Heart right ventricle (tissue), 16 donors: ENCODE results near the gene ANKLE1. TPM values are rescaled to one million over a fixed set of nuclear protein-coding genes. Genes with fewer than 3 reads are reported as not detected.

ENCODE experiments used
- ATAC-seq, 8 donors: fragments of 200-7000 bp; cut with Tn5 transposase; one replicate each; pipeline ENCODE4 v1.9.1; 2020; ENCODE audit warnings: mild to moderate bottlenecking in 8 of 8, moderate library complexity in 8 of 8, moderate number of reproducible peaks in 1 of 8
- DNase-seq, 2 donors: peaks; one replicate each; pipeline ENCODE4 v3.0.0-alpha.2; 2020
- H3K27ac ChIP-seq, 10 donors: fragments of 200-600 bp; sonication (generic) in 2 of 10; one replicate each; pipeline versions ENCODE4 v1.5.0 to v1.8.0; 2020 to 2022; ENCODE audit warnings: mild to moderate bottlenecking in 3 of 10
- H3K27me3 ChIP-seq, 7 donors: fragments of 200-600 bp; one replicate each; pipeline ENCODE4 v1.8.0; 2021 to 2022; ENCODE audit warnings: mild to moderate bottlenecking in 2 of 7
- H3K36me3 ChIP-seq, 9 donors: fragments of 200-600 bp; sonication (generic) in 1 of 9; one replicate each; pipeline versions ENCODE4 v1.5.0 to v1.8.0; 2020 to 2022; ENCODE audit warnings: mild to moderate bottlenecking in 2 of 9
- H3K4me1 ChIP-seq, 9 donors: fragments of 200-600 bp; sonication (generic) in 1 of 9; one replicate each; pipeline versions ENCODE4 v1.5.0 to v1.8.0; 2020 to 2022; ENCODE audit warnings: mild to moderate bottlenecking in 4 of 9
- H3K4me3 ChIP-seq, 10 donors: fragments of 200-600 bp; sonication (generic) in 2 of 10; one replicate each; pipeline versions ENCODE4 v1.5.0 to v1.8.0; 2020 to 2022; ENCODE audit warnings: mild to moderate bottlenecking in 7 of 10, moderate library complexity in 2 of 10
- H3K9me3 ChIP-seq, 11 donors: fragments of 200-600 bp in 10 of 11; sonication (generic) in 2 of 11; one replicate each; pipeline versions ENCODE4 v1.5.0 to v1.8.0; 2013 to 2022; ENCODE audit warnings: mild to moderate bottlenecking in 2 of 11, control low read depth in 1 of 11, moderate library complexity in 1 of 11
- CTCF ChIP-seq, 9 donors: fragments of 200-600 bp; sonication (generic) in 2 of 9; IDR thresholded peaks; one replicate each; pipeline versions ENCODE4 v1.5.0 to v1.8.0; 2021 to 2022; ENCODE audit warnings: antibody characterized with exemption in 9 of 9, mild to moderate bottlenecking in 5 of 9, moderate library complexity in 1 of 9
- WGBS, 2 donors: extraction: QIAGEN DNeasy Blood & Tissue Kit; methylation state at CpG; one replicate each; pipeline ENCODE4 v1.1.7; 2013; ENCODE audit warnings: inconsistent platforms in 1 of 2; 5-methylcytosine and 5-hydroxymethylcytosine counted together
- intact Hi-C, 10 donors: fragments of 100-400 bp; cut with DNase I; formaldehyde crosslinking; loops; one replicate each; pipeline versions ENCODE4 v1.11.1 to v1.14.2; 2022
- polyA plus RNA-seq, 2 donors: library from polyadenylated mRNA; stranded (reverse); fragments of 200-250 nt; gene quantifications; one replicate each; pipeline ENCODE4 v1.2.3, GENCODE V29; 2013
- total RNA-seq, 10 donors: library from RNA; stranded (reverse); fragmentation: NEBNext Ultra II Directional in 3 of 10; extraction: Animal tissue kit (Norgen Biotek cat#: 25700) in 3 of 10; gene quantifications; one replicate each; pipeline versions ENCODE4 v1.2.1 to v1.2.4, GENCODE V29; 2021 to 2023
- donor health status: Arrhythmogenic right ventricular cardiomyopathy.
- donor health status: ischemic (EF 13 %, LVEDD 7.1; RV severe dilation, severe dysfunction).
- donor health status: healthy with polysubstance abuse.
- donor health status: DM: no; HTN: yes; CAD: no.
- donor health status: DM: no; HTN: no; CAD: no.
- donor health status: ischemic (EF 25% LVEDD 6.9; RV normal size, moderate dysfunction).
- donor health status: ischemic (EF 25% LVEDD 5.7; RV mildly dilated, moderate dysfunction).
- donor health status: healthy.
- donor health status: DM: yes; HTN: yes; CAD: no.
- donor health status: Ischemic cardiomyopathy.
- donor health status: ischemic (EF 35%, LVEDD 5.7; RV mildly dilated, moderate dysfunction).
- donor health status: nonischemic (EF 11% LVEDD 7.7; RV severe dilation, severe dysfunction).
- donor health status: DM: yes; HTN: yes; CAD: no.
- donor health status: PGD.
- donor health status: ischemic (EF 29% LVEDD 5.4; RV normal size, mild dysfunction).
- donor health status: nonischemic (EF 23%, LVEDD 6.1; RV moderate dilation, normal function).

ANKLE1 gene
- total and polyA plus RNA-seq, 12 donors: 0.09 to 0.85 (median 0.19) TPM; not detected in 2

- Histone ChIP-seq H3K36me3 (peaks cover 0 to 85% (median 0%) of the 10 kb centered on the region in 9 donors), H3K27ac (no peak overlapping the region), H3K4me1 (peaks cover 0 to 9% (median 0%) of the 10 kb centered on the region in 9 donors), H3K9me3 (peaks cover 0 to 16% (median 6%) of the 10 kb centered on the region in 11 donors), H3K4me3 (no peak overlapping the region), H3K27me3 (no peaks in the 10 kb centered on the region)
- intact Hi-C loops: no loop called here
- ATAC-seq: no peak
- no peak for DNase-seq
- no peak for TF ChIP-seq CTCF (IDR thresholded peaks at IDR 0.05)
- 86 to 87% methylated on average over 3 of the region's 3 CpGs for WGBS, 2 donors
Measured at GRCh38 chr19:17256130-17256529, 25.6 kb upstream of the ANKLE1 start.

- intact Hi-C loops: no loop called here
- Histone ChIP-seq H3K9me3 (peaks cover 0 to 16% (median 6%) of the 10 kb centered on the region in 11 donors), H3K4me3 (no peak overlapping the region), H3K4me1 (peaks cover 0 to 21% (median 4%) of the 10 kb centered on the region in 9 donors), H3K36me3 (peaks cover 0 to 55% (median 0%) of the 10 kb centered on the region in 9 donors), H3K27me3 (no peaks in the 10 kb centered on the region), H3K27ac (no peak overlapping the region)
- 93 to 95% methylated on average over 9 of the region's 9 CpGs for WGBS, 2 donors
- DNase-seq (no peak), ATAC-seq (no peak)
- TF ChIP-seq CTCF (IDR thresholded peaks at IDR 0.05): no peak
Measured at GRCh38 chr19:17259118-17259780, 22.5 kb upstream of the ANKLE1 start.

GRCh38 chr19:17259934-17260333 lies 21.8 kb upstream of the ANKLE1 start:
- no peaks in the 10 kb centered on the region for H3K27me3 ChIP-seq
- intact Hi-C loops: loop anchor here in 1 of 10 donors (2.0 kb wide), 1 partner anchor 23 kb away; no protein-coding TSS in a partner anchor
- no peak for TF ChIP-seq CTCF (IDR thresholded peaks at IDR 0.05)
- 29 to 64% methylated on average over 1 of the region's 1 CpG for WGBS, 2 donors
- ATAC-seq (no peak), DNase-seq (no peak)
- H3K9me3 ChIP-seq: peaks cover 0 to 16% (median 6%) of the 10 kb centered on the region in 11 donors
- peaks cover 0 to 48% (median 0%) of the 10 kb centered on the region in 9 donors for H3K36me3 ChIP-seq
- H3K4me1 ChIP-seq: peaks cover 0 to 24% (median 4%) of the 10 kb centered on the region in 9 donors
- H3K27ac ChIP-seq: no peak overlapping the region
- no peak overlapping the region for H3K4me3 ChIP-seq

GRCh38 chr19:17260842-17261325 lies 20.8 kb upstream of the ANKLE1 start:
- peak; percentile 67 to 86 (median 80) for ATAC-seq
- H3K4me1 ChIP-seq: peaks cover 0 to 34% (median 5%) of the 10 kb centered on the region in 9 donors
- peak; percentile 82 to 96 (median 87) for TF ChIP-seq CTCF (IDR thresholded peaks at IDR 0.05)
- H3K27ac ChIP-seq: no peak overlapping the region
- H3K36me3 ChIP-seq: peaks cover 0 to 38% (median 0%) of the 10 kb centered on the region in 9 donors
- peak; percentile 77 to 86 for DNase-seq
- WGBS, 2 donors: 24 to 26% methylated on average over 15 of the region's 15 CpGs
- peaks cover 0 to 16% (median 6%) of the 10 kb centered on the region in 11 donors for H3K9me3 ChIP-seq
- H3K4me3 ChIP-seq: peak overlapping the region in 2 of 10 donors; percentile 11 to 63
- no peaks in the 10 kb centered on the region for H3K27me3 ChIP-seq
- intact Hi-C loops: loop anchor here in 1 of 10 donors (2.0 kb wide), 1 partner anchor 22 kb away; no protein-coding TSS in a partner anchor
